ENCODE results near the gene PIK3R2. TPM values are rescaled to one million over a fixed set of nuclear protein-coding genes. Genes with fewer than 3 reads are reported as not detected.

Gene PIK3R2
- total RNA-seq, 2 donors from 2014 or later, result 13.6 to 18.3 TPM

DNA sequence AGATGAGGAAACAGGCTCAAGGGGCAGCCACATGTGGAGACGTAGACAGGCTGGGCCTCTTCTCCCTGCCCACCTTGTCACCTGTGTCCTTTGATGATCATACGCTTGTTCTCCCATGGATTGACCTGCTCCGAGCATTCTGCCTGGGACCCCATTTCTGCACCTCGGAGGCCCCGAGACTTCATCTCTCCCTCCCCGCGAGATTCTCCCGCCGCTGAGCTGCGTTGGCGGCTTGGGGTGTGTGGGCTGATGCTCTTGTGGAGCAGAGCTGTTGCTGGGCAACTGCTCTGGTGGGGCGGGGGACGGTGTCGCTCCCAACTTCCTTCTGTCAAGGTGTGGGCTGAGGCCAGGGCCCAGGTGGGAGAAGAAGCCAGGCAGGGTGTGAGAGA is 33.3 kb upstream of the PIK3R2 start:
- ATAC-seq, result peak; percentile 31 to 44

DNA sequence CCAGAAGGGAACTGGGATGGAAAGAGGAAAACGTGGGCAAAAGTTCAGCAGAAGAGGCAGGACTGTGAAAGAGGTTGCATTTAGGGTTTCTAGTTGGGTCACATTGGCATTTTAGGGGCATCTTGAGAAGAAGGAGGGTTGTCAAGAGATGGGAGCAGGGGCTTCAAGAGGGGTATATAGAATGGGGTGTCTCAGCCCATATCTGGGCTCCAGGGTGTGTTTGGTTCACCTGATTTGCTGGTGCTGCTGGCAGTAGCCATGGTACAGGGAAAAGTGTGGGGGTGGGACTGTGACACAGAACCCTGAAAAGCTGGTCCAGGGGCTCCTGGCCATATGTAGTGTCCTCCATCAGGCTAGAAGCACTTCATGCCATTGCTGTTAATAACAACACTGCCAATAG is 32.8 kb upstream of the PIK3R2 start:
- DNase-seq (ENCODE audit: low spot score in 2 of 2) (no peak), ATAC-seq (no peak)
- peaks cover 0 to 5% of the 10 kb centered on the region in 2 donors for H3K36me3 Mint-ChIP-seq
- no peaks in the 10 kb centered on the region for H3K9me3 Mint-ChIP-seq
- H3K27ac Mint-ChIP-seq, result peak overlapping the region; percentile 89 to 93

More for the DNA sequence above, 33.3 kb upstream of the PIK3R2 start:
- no peaks in the 10 kb centered on the region for H3K9me3 Mint-ChIP-seq
- peaks cover 0 to 5% of the 10 kb centered on the region in 2 donors for H3K36me3 Mint-ChIP-seq
- DNase-seq (ENCODE audit: low spot score in 2 of 2), result peak in 1 of 2 donors; percentile 57
- H3K27ac Mint-ChIP-seq, result peak overlapping the region; percentile 89 to 93

DNA sequence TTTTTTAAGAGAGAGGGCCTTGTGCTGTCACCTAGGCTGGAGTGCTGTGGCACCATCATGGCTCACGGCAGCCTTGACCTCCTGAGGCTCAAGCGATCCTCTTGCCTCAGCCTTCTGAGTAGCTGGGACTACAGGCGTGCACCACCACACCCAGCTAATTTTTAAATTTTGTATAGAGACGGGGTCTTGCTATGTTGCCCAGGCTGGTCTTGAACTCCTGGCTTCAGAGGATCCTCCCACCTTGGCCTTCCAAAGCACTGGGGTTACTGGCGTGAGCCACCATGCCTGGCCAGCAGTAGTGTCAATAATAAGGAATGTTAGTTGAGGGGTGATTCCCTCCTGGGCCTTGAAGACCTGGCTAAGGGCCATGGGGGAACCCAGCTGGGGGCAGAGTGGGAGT is 31.8 kb upstream of the PIK3R2 start:
- no peak for DNase-seq (ENCODE audit: low spot score in 2 of 2)
- no peak overlapping the region for H3K27ac Mint-ChIP-seq
- peaks cover 0 to 5% of the 10 kb centered on the region in 2 donors for H3K36me3 Mint-ChIP-seq

DNA sequence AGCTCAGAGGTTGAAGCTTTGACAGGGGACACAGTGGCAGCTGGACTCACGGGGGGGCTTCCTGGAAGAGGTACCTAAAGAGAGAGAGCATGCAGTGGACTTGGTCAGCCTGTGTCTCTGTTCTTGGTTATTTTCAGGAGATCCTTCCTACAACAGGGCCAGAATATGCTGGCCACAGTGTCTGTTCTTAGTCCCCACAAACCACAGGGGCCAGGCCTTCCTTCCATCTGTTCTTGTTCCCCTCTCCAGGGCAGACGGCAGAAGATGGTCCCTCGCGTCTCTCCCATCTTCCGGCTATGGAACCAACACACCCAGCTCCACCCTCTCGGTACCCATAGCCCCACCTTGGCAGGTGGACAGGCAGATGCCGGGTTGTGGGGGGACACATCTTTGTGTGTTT is 30.5 kb upstream of the PIK3R2 start:
- H3K27ac Mint-ChIP-seq, result peak overlapping the region; percentile 22 to 48
- DNase-seq (ENCODE audit: low spot score in 2 of 2) (no peak), ATAC-seq (no peak)
- H3K9me3 Mint-ChIP-seq, result no peaks in the 10 kb centered on the region
- H3K36me3 Mint-ChIP-seq, result peaks cover 0 to 5% of the 10 kb centered on the region in 2 donors

More for the DNA sequence above, 31.8 kb upstream of the PIK3R2 start:
- no peaks in the 10 kb centered on the region for H3K9me3 Mint-ChIP-seq
- ATAC-seq, result no peak

DNA sequence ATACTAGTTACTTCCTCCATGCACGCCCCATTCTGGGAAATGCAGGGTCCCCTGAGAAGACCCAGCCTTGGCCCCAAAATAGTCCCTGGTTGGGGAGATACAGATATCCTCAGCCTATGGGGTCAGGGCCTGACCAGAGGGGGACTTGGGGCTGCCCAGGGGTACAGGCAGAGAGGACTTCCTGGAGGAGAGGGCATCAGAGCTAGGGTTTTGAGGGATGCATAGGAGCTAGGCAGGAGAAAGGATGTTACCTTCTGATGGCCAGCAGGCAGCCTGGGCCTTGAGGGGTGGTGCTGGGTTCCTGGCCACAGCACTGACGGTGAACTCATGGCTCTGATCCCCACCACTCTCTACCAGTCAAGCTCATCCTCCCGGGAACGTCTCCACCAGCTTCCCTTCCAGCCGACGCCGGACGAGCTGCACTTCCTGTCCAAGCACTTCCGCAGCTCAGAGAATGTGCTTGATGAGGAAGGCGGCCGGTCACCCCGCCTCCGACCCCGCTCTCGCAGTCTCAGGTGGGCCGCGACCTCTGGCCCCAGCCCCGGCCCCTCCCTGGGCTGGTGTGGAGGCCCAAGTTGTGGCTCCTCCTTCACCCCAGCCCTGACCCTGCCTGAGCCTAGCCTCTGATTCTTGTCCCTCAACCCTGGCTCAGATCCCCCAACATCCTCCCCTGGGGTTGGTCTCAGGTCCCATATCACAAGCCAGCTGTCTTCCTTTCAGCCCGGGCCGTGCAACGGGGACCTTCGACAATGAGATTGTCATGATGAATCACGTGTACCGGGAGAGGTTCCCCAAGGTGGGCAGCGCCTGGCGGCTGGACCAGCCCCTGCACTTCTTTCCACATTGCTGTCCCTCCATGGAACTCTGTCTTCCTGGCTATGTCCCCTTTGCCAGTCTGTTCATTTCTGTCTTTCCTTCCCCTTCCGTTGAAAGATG is 29.8 kb upstream of the PIK3R2 start:
- peak overlapping the region; percentile 22 to 48 for H3K27ac Mint-ChIP-seq
- H3K9me3 Mint-ChIP-seq, result no peaks in the 10 kb centered on the region
- DNase-seq (ENCODE audit: low spot score in 2 of 2) (no peak), ATAC-seq (no peak)
- H3K36me3 Mint-ChIP-seq, result peaks cover 0 to 5% of the 10 kb centered on the region in 2 donors

DNA sequence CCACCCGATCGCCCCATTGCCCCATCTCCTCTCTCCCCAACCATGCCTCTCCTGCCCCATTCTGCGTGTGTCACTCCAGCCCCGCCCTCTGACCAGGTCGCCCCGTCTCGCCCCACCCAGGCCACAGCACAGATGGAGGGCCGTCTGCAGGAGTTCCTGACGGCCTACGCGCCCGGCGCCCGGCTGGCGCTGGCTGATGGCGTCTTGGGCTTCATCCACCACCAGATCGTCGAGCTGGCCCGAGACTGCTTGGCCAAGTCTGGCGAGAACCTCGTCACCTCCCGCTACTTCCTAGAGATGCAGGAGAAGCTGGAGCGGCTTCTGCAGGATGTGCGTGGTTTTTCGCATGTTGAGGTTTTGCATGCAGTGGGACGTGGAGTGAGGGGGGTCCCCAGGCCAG is 29.1 kb upstream of the PIK3R2 start:
- DNase-seq (ENCODE audit: low spot score in 2 of 2) (no peak), ATAC-seq (no peak)
- Mint-ChIP-seq H3K9me3 (no peaks in the 10 kb centered on the region), H3K36me3 (peaks cover 4 to 5% of the 10 kb centered on the region in 2 donors), H3K27ac (peak overlapping the region; percentile 57 to 84)

DNA sequence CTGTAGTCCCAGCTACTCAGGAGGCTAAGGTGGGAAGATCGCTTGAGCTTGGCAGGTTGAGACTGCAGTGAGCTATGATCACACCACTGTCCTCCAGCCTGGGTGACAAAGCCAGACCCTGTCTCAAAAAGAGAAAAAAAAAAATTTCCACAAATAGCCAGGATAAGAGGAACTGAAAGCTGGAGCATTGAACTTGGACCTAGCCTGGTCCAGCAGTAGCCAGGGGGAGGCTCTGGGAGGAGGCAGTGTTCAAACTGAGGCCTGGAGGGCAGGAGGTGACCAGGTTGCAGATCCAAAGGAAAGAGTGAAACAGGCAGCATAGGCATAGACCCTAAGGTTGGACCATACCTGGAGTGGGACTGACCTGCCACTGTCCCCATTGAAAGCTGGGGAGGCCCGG is 26.9 kb upstream of the PIK3R2 start:
- Mint-ChIP-seq H3K9me3 (no peaks in the 10 kb centered on the region), H3K27ac (peak overlapping the region in 1 of 2 donors; percentile 87), H3K36me3 (peaks cover 4 to 7% of the 10 kb centered on the region in 2 donors)
- ATAC-seq (no peak), DNase-seq (ENCODE audit: low spot score in 2 of 2) (no peak)

GRCh38 chr19:18128044-18128443 is 24.9 kb upstream of the PIK3R2 start:
- DNase-seq (ENCODE audit: low spot score in 2 of 2) (no peak), ATAC-seq (peak in 1 of 2 donors; percentile 70)
- Mint-ChIP-seq H3K27ac (peak overlapping the region; percentile 25 to 68), H3K9me3 (no peaks in the 10 kb centered on the region), H3K36me3 (peaks cover 7 to 9% of the 10 kb centered on the region in 2 donors)

DNA sequence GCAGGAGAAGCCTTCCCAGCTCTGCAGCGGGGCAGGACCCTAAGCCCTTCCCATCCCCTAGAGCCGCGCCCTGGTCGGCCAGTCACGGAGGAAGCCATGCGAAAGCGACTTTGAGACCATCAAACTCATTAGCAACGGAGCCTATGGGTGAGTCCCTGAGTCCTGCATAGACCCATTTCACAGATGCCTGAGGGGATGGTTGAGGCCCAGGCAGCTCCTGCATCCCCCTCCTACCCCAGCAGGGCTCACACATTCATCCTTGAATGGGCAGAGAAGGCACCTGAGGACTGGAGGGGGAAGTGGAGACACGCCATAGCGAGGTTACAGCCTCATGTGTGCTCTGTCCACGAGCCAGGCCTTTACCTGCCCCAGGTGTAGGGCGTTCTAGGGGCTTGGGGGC is 24.2 kb upstream of the PIK3R2 start:
- H3K9me3 Mint-ChIP-seq, result no peaks in the 10 kb centered on the region
- no peak for ATAC-seq
- DNase-seq (ENCODE audit: low spot score in 2 of 2), result no peak
- peaks cover 7 to 9% of the 10 kb centered on the region in 2 donors for H3K36me3 Mint-ChIP-seq
- peak overlapping the region in 1 of 2 donors; percentile 25 for H3K27ac Mint-ChIP-seq

DNA sequence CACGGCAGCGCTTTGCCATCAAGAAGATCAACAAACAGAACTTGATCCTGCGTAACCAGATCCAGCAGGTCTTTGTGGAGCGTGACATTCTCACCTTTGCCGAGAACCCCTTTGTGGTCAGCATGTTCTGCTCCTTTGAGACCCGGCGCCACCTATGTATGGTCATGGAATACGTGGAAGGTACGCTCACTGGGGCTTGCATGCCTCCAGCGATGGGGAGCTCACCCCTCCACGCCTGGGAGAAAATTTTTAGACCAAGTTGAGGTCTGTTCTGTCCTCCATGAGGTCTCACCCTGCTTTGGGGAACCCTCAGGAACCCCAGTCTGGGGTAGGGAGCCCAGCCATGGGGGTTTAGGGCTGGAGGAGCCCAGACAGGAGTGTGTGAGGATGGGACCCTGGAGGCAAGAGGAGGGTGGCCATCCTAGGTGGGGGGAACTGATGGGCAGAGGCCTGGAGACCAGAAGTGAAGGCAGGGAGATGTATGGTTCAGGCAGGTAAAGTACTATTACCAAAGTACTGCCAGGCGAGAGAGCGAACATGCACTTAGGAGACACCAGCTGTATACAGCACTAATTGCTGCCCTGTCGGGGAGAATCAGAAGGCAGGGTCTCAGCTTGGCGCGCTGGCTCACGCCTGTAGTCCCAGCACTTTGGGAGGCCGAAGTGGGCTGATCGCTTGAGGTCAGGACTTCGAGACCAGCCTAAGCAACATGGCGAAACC is 22.3 kb upstream of the PIK3R2 start:
- H3K36me3 Mint-ChIP-seq, result peaks cover 7 to 9% of the 10 kb centered on the region in 2 donors
- ATAC-seq, result no peak
- no peaks in the 10 kb centered on the region for H3K9me3 Mint-ChIP-seq
- peak overlapping the region in 1 of 2 donors; percentile 21 for H3K27ac Mint-ChIP-seq
- no peak for DNase-seq (ENCODE audit: low spot score in 2 of 2)

DNA sequence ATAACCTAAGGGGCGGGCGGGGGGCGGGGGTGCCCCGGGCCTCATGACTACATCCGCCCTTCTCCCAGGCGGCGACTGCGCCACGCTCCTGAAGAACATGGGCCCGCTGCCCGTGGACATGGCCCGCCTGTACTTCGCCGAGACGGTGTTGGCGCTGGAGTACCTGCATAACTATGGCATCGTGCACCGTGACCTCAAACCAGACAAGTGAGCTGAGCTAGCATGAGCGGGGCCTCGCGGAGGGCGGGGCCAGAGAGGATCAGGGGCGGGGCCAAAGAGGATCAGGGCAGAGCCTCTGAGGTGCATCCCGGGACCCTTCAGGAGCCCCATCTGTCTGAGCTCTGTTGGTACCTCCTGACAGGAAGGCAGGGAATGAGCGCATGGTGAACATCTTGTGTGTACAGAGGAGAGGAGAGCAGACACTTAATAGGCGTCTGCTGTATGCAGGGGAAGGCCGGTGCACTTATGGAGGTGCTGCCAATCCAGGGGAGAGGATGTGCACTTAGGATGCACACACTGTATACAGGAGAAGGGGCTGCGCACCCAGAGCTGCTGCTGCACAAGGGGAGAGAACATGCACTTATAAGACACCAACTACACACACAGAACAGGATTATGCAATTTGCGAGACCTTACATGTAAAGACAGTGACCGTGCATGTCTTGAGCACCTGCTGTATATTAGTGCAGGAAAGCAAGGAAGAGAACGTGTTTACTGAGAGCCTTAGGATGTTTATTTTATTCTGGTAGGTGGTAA is 20.9 kb upstream of the PIK3R2 start:
- Mint-ChIP-seq H3K9me3 (no peaks in the 10 kb centered on the region), H3K27ac (no peak overlapping the region), H3K36me3 (peaks cover 7 to 9% of the 10 kb centered on the region in 2 donors)
- ATAC-seq, result no peak
- no peak for DNase-seq (ENCODE audit: low spot score in 2 of 2)

DNA sequence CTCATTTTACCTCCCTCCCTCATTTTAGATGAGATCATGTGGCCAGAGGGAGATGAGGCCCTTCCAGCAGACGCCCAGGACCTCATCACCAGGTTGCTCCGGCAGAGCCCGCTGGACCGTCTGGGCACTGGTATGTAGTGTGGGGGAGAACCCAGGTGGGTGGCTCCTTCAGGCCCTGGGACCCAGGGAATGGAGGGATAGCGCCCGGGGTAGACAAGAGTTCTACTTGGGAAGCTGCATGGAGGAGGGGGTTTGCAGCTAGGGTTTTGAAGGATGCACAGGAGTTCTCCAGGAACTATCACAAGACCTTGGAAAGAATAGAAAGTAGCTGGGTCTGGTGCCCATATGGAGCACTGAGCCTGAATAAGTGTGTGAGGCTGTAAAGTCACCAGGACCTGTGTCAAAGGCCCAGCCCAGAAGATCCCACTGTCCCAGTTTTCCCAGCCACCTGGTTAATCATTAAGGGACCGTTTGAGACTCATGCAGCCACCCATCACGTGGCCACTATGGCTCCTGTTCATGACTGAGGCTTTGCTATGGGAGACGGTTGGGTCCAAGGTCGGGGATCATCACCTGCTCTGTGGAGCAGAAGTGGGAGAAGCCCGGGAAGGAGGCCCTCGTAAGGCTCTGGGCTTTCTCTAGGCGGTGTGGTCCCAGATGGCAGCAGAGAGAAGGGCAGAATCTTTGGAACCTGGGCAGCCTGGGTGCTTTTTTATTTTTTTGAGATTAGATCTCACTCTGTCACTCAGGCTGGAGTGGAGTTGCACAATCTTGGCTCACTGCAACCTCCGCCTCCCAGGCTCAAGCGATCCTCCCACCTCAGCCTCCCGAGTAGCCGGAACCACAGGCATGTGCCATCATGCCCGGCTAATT is 17.0 kb upstream of the PIK3R2 start:
- H3K36me3 Mint-ChIP-seq, result peaks cover 7 to 14% of the 10 kb centered on the region in 2 donors
- H3K27ac Mint-ChIP-seq, result peak overlapping the region in 1 of 2 donors; percentile 79
- ATAC-seq (no peak), DNase-seq (ENCODE audit: low spot score in 2 of 2) (no peak)
- peaks cover 0 to 4% of the 10 kb centered on the region in 2 donors for H3K9me3 Mint-ChIP-seq

DNA sequence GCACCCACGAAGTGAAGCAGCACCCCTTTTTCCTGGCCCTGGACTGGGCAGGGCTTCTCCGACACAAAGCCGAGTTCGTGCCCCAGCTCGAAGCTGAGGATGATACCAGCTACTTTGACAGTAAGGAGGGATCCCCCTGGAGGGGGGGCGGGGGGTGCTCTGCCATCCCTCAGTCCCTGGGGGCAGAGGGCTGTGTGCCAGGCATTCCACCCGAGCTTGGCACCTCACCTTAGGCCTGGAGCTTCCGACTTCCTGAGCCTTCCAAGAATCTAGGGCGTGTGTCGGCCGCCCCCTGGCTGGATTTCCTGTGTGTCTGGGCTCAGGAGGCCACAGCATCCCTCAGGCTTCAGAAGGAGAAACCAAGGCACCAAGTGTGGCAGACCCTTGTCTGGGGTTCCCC is 15.7 kb upstream of the PIK3R2 start:
- no peak for DNase-seq (ENCODE audit: low spot score in 2 of 2)
- ATAC-seq, result no peak
- H3K9me3 Mint-ChIP-seq, result peaks cover 0 to 4% of the 10 kb centered on the region in 2 donors
- H3K36me3 Mint-ChIP-seq, result peaks cover 5 to 12% of the 10 kb centered on the region in 2 donors
- H3K27ac Mint-ChIP-seq, result no peak overlapping the region

DNA sequence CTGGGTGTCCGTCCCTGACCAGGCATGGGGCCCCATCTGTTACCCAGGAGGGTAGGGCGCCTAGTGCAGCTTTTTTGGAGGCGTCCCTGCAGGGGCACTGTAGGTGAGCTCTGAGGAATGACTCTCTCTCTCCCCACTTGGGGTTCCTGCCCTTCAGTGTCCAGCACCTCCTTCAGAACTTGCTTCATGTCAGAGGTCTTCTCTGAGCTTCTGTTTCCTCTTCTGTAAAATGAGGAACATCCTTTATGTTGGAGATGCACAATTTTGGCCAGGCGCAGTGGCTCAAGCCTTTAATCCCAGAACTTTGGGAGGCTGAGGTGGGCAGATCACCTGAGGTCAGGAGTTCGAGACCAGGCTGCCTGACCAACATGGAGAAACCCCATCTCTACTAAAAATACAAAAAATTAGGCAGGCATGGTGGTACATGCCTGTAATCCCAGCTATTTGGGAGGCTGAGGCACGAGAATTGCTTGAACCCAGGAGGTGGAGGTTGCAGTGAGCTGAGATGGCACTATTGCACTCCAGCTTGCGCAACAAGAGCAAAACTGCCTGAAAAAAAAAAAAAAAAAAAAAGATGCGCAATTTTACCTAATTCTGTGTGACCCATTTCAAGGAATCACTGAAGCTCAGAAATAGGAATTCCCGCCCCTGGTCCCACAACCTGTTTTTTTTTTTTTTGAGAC is 15.2 kb upstream of the PIK3R2 start:
- Mint-ChIP-seq H3K9me3 (peaks cover 0 to 4% of the 10 kb centered on the region in 2 donors), H3K27ac (no peak overlapping the region), H3K36me3 (peaks cover 5 to 11% of the 10 kb centered on the region in 2 donors)
- ATAC-seq (no peak), DNase-seq (ENCODE audit: low spot score in 2 of 2) (no peak)

DNA sequence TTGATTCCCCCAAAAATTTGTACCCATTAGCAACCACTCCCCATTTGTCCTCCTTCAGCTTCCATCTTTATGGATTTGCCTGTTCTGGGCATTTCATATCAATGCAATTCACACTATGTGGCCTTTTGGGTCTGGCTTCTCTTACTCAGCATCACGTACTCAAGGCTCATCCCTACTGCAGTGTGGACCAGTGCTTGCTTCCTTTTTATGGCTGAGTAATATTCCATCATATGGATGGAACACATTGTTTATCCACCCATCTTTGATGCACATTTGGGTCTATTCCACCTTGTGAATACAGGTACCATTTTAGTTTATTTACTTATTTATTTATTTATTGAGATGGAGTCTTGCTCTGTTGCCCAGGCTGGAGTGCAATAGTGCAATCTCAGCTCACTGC is 12.5 kb upstream of the PIK3R2 start:
- ATAC-seq (no peak), DNase-seq (ENCODE audit: low spot score in 2 of 2) (no peak)
- peaks cover 0 to 4% of the 10 kb centered on the region in 2 donors for H3K9me3 Mint-ChIP-seq
- H3K27ac Mint-ChIP-seq, result no peak overlapping the region
- H3K36me3 Mint-ChIP-seq, result peaks cover 5 to 17% of the 10 kb centered on the region in 2 donors

Measured in activated naive CD4-positive, alpha-beta T cell treated with anti-CD3 and anti-CD28 coated beads, Interleukin-2, amount 50 U/mL, for 72 hours (primary cell).